Measurements from ENCODE around the gene ZNF580.

The ZNF580 gene

GRCh38 chr19:55663846-55664536, 23.2 kb downstream of the ZNF580 start:
- DNase-seq (ENCODE audit: low read depth): no peak

GRCh38 chr19:55666343-55667005, 25.7 kb downstream of the ZNF580 start:
- no peak for DNase-seq (ENCODE audit: low read depth)

GRCh38 chr19:55667006-55667381, 26.2 kb downstream of the ZNF580 start:
- no peak for DNase-seq (ENCODE audit: low read depth)

GRCh38 chr19:55667511-55667910, 26.7 kb downstream of the ZNF580 start:
- no peak for DNase-seq (ENCODE audit: low read depth)

GRCh38 chr19:55667958-55668357, 27.2 kb downstream of the ZNF580 start:
- no peak for DNase-seq (ENCODE audit: low read depth)

DNA sequence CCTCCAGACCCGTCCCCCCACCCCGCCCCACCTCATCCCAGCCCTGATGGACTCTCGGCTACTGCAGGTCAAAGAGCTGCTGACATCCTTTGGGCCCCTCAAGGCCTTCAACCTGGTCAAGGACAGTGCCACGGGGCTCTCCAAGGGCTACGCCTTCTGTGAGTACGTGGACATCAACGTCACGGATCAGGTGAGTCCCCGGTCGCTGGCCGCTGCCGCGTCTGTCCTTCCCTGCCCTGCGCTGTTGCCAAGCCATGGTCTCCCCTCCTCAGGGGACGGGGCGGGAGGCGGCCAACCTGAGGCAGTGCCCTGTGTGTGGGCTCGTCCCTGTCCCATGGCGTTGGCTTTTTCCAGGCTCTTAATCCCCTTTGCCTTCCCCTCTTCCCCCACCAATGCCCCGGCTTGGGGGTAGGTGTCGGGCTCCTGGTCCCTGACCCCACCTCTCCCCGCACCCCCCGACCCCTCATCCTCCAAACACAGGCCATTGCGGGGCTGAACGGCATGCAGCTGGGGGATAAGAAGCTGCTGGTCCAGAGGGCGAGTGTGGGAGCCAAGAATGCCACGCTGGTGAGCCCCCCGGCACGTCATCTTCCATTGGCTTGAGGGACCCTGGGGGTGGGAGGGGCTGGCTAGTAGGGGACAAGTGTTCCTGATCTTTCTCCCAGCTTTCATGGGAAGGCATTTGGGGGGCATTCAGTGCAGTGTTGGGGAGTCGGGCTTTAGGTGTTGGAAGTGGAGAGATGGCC, 28.0 kb downstream of the ZNF580 start:
- DNase-seq (ENCODE audit: low read depth): no peak

- no peak for DNase-seq (ENCODE audit: low read depth)
Observed at GRCh38 chr19:55669418-55670279, 28.8 kb downstream of the ZNF580 start.

GRCh38 chr19:55670280-55671053, 29.7 kb downstream of the ZNF580 start:
- no peak for DNase-seq (ENCODE audit: low read depth)

DNA sequence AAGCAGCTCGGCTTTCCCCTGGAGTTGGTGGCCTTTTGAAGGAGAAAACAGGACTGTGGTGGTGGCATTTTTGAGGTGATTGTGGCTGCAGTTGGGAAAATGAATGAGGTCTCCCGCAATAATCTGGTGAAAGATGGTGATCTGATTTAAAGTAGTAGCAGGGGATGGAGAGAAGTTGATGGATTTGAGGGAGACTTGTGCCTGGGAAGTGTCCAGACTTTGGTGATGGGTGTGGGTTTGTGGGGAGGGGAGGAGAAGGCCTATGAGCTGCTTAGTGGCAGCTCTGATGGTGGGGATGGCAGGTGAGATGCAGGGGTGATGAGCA, 30.2 kb downstream of the ZNF580 start:
- no peak for DNase-seq (ENCODE audit: low read depth)

GRCh38 chr19:55672418-55672817, 31.6 kb downstream of the ZNF580 start:
- peak; percentile 66 for DNase-seq (ENCODE audit: low read depth)

DNA sequence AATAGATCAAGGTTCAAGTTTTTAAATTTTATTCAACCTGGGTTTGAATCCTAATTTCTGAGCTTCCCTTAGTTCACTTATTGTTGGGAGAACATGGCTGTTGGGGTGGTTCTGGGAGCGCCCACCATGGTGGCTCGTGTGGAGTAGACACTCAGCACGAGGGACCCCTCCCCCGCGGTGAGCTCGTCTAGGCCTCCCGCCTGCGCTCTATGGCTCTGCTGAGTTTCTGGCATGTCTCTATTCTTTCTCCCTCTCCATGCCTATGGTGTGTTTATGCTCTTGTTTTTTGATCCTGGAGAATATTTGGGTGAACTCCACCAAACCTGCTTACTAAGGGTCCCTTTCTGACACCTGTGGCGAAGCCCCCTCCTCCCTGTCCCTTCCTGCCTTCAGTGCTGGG, 32.7 kb downstream of the ZNF580 start:
- no peak for DNase-seq (ENCODE audit: low read depth)

DNA sequence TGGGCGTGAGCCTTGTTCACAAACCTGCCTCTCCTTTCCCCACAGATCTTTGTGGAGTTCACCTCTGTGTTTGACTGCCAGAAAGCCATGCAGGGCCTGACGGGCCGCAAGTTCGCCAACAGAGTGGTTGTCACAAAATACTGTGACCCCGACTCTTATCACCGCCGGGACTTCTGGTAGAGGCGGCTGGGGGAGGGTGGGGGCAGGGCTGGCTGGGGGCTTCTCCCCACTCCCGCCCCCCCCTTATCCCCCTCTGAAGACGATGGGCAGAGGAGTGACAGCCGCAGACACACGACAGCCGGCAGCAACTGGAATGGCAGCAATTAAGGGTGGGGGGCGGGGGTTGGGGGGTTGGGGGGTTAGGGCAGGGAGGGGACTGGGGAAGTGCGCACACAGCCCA, 33.1 kb downstream of the ZNF580 start:
- DNase-seq (ENCODE audit: low read depth): no peak

DNA sequence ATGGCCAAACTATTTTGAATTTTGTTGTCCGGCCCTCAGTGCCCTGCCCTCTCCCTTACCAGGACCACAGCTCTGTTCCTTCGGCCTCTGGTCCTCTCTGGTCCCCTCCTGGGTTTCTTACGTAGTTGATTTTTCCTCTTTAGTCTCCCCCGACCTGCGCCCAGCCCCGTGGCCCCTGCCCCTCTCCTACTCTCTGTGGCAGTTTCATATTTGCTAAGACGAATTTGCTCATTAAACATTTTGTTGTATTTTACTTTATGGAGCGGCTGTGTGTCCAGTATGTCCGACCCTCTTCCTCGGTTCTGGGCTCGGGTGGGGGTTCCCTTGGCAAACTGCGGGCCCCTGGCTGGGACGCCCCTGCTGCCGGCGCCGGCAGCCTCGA, 33.6 kb downstream of the ZNF580 start:
- no peak for DNase-seq (ENCODE audit: low read depth)

- peak; percentile 97 for DNase-seq (ENCODE audit: low read depth)
Observed at GRCh38 chr19:55674841-55675660, 34.2 kb downstream of the ZNF580 start, which contains the start of gene EPN1. Gene EPN1, plus strand, starts transcription at chr19:55675226. Its CDS starts 3,402 bp downstream, at chr19:55678628.

DNA sequence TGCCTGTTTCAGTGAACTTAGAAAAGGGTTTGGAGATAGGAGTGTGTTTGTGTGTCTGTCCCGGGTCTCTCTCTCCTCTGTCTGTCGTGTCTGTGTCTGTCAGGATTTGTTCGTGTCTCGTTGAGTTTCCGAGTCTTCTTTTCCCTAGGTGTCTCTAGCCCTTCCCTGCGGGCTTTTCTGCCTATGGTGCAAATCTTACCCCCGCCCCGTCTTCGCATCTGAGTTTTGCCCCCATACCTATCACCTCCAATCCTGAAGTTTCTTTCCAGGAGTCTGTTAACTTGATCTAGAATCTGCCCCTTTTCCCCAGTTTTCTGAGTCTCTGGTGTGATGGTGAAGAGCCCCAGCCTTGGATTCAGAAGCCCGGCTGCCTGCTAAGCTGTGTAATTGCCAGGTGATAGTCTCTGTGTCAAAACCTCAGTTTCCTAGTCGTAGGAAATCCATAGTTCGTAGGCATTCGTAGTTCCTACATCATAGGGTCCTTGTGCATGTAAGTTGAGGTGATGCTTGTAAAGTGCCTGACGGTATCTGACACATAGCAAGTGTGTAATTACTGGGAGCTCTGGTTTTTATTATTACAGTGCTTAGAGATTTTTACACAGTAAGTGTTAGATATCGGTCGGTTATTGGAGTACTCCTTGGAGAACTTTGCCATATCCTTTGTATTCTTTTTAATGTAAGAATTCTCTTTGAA, 35.0 kb downstream of the ZNF580 start:
- no peak for DNase-seq (ENCODE audit: low read depth)

DNA sequence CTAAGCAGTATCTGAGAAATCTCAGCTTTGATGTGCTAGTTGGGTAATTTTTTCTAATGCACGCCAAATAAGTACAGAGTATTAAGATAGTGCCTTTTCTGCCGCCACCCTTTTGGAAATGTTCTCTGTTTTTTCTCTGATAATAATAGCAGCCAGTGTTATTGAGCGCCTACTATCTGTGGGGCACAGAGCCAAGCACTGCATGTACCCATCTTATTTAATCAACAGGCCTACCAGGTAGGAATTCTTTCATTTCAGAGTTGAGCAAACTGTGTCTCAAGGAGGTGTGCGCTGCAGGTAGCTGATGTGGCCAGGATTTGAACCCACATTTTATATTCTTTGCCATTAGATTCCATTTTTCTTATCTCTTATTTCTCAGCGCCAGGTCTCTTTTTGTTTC, 35.6 kb downstream of the ZNF580 start:
- peak; percentile 16 for DNase-seq (ENCODE audit: low read depth)

DNA sequence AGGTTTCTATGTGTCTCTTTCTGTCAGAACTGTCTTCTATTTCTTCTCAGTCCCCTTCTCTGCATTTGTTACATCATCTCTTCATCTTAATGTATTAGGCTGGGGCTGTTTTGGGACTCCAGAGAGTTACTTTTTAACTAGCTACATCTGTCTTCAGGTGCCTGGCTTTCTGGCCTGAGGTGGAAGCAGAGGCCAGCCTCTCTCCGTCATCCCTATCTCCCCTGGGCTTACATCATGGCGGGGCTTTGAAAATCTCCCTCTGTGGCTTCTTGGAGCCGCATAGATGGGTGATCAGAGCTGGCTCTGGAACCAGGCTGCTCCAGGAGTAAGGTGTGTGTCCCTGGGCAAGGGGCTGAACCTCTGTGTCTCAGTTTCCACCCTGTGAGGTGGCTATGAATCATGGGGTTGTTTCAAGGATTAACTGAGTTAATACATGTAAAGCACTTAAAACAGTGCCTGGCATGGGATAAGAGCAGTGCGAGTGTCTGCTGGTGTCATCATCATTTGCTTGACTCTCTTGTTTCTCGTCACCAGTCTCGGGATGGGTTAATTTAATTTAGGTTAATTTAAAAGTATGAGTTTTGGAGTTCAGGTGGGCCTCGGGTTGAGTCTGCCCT, 36.2 kb downstream of the ZNF580 start:
- DNase-seq (ENCODE audit: low read depth): no peak

DNA sequence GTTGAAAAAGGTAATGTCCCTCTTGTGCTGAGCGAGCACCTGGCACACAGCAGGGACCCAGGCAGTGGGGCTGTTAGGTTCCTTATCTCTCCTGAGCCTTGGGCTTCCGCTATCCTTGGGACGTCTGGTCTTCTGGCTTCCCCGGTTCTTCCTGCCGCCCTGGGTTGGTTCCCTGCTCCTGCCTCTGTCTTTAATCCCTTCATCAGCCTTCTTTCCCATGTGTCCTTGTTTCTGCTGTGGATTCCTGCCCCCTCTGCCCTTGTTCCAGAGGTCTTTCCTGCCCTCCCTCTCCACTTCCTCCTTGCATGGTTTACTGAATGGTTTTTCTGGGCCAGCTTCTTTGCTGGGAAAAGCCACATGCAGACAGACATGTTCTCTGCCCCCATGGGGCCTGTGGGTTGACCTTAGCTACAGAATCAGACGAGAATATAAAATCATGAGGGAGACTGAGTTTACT, 36.8 kb downstream of the ZNF580 start:
- no peak for DNase-seq (ENCODE audit: low read depth)

- no peak for DNase-seq (ENCODE audit: low read depth)
Observed at GRCh38 chr19:55678121-55678671, 37.4 kb downstream of the ZNF580 start.

Measured in EH (cell line).